NCI-H1105 treated with DMSO at 0.1 percent for 48 hours (cell line): ENCODE data around the gene DNM1.

Experiments used
- DNase-seq: peaks from one replicate; lab custom pipeline; 2025; lab: John Stamatoyannopoulos, UW

The DNM1 gene

DNA sequence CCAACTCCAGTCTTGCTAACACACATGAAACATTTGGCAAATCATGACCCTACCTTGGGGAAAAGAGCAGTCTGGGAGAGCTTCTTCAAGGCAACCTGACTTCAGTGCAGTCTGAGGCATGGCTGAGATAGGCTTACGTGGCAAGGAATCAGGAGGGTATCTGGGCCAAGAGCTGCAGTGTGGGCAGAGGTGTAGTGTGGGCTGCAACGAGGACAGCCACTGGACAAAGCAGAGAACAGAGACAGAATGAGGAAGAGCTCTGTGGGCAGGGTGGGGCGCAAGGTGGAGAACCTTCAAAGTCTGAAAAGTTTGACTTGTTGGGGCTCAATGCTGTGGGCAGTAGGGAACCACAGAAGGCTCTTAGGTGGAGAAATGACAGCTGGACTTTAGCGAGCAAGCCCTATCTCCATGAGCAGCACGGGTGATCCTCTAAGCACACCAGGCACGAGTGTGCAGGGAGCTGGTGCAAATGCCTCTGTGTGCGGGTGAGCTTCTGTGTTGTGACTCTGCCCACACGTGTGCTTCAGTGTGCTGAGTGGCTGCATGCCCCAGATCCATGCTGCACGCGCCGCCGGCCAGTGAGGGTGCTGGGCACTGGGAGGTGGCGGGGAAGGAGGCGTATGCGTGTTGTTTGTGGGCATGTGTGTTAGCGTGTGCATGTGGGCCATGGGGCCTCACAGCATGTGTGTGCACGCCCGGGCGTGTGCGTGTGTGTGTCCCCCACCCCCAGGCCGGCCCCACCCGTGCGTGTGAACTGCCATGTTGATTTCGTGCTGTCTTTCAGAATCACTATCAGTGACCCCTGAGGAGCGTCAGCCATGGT, 49.3 kb downstream of the DNM1 start:
- DNase-seq: no peak

DNA sequence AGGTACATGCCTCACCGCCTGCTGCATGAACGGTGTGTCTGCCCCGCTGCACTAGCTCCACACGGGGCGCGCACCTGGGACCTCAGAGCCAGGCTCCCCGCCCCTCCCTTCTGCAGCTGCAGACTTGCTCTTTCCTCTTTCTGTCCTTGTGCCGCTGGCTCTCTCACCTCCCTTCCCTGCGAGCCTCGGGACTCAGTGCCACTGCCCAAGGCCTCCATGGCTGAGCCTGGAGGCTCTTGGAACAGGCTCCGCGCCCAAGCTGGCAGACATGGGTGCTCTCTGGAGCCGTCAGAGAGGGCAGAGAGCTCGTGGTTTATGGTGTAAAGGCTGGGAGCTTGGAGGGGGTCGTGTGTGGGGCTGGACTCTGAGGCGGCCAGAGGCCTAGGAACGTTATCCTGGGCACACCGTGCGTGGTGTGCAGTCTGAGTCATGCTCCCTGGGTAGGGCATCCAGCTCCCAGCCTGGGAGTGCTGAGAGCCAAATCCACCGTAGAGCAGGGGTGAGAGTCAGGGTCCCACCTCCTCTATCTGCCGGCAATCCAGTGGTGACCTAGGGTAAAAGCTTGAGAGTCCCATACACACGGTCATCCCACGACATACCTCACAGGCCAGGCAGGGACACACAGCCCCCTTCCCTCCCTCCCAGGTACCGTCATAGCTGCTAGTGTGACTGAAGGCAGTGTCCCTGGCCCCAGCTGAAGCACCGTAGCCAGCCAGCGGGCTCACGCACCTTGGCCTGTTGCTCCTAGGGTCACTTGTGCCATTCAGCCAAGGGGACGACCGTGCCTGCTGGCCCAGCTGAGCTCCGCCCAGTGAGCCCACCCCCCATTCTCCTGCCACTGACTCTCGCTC, 50.2 kb downstream of the DNM1 start:
- no peak for DNase-seq

DNA sequence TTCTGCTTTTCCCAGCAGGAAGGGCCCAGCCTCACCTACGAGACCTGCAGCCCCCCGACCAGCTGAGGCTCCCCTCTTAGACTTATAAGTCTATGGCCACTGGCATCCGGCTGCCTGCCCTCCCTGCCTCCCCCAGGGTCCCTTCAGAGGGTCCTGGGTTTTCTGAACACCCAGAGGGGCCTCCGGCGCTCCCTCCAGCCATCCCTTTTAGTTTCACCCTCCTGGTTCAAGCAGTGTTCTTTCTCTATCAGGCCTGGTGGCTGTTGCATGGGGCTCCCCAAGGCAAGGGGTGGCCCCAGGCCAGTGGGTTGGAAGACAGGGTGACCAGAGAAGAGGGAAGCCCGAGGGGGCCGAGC, 50.8 kb downstream of the DNM1 start:
- DNase-seq: no peak

DNA sequence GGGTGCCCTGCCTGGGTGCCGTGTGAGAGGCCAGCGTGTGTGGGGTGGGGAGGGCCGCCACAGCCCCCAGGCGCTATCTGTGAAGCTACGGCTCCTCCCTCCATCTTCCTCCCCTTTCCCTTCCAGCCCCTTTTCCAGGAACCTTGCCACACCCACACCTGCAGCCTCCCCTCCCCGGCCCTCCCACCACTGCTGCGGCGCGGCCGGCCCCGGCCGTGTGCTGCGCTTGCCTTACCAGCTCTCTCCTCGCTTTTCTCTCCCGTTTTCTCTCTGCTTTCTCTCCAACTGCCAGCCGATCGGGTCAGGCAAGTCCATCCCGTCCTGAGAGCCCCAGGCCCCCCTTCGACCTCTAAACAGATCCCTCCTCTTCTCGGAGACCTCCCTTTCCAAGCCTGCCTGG, 51.2 kb downstream of the DNM1 start:
- DNase-seq: no peak

DNA sequence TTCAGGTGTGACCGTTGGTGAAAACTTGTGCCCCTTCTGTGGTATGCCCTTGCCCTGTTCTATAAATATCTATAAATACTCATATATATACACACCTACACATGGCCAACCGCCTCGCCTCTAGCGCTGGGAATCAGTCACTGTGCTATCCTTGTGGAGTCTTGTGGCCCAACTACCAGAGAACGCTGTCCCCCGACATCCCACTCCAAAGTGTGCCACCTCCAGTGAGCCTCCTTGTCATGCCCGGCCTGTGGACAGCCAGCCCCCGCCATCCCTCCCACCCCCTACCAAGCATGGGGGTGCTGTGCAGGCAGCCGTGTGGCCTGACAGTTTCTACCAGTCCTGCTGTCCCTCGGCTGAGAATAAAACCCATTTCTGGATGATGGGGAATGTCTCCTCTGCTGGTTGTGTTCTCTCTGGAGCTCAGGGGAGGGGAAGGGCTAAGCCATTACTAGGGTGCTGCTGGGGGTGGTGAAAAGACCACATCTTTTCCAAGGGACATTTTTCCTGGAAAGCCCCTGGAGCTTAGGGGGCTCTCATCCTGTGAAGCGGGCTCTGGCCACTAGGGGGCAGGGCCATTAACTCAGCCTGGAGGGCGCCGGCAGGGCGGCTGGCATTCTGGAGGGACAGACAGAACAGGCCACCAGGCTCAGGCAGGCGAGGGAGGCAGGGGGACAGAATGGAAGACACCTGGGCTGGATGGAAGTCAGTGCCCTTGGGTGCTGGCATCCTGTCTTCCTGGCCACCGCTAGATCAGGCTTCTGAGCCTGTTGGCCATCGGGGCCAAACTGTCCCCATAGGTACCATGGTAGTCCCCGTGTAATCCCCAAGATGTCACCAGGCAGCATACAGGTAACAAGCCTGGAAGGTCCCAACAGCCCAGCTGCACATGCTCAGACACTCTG, 51.9 kb downstream of the DNM1 start:
- DNase-seq: peak; percentile 49

DNA sequence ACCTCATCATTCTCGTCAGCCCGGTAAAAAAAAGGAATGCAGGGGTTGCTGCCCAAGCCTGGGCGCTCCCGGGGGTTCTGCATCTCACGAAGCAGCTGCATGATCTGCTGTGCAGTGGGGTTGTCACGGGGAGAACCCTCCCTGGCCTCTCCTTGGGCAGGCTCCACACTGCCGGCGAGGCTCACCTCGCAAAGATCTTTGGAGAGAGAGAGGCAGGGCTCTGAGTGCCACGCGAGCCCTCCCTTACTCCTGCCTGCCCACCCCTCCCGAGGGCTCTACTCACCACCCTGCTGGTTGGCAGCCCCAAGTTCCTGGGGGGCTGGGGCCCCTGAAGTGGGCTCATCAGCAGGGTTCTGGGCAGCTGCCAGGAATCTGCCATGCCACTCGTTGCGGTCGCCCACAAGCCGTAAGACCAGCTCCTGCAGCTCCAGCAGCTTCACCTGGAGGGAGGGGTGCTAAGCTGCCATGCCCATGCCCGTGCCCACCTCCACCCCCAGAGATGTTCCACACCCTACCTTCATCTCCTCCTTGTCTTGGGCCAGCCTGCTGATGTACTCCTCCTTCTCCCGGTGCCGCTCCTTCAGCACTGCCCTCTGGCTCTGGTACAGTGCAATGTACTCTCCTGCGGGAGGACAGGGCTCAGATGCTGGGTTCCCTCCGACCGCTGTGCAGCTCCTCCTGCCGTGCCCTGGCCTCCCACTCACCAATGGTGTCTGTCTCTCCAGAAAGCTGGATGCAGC, 54.1 kb downstream of the DNM1 start:
- DNase-seq: no peak

DNA sequence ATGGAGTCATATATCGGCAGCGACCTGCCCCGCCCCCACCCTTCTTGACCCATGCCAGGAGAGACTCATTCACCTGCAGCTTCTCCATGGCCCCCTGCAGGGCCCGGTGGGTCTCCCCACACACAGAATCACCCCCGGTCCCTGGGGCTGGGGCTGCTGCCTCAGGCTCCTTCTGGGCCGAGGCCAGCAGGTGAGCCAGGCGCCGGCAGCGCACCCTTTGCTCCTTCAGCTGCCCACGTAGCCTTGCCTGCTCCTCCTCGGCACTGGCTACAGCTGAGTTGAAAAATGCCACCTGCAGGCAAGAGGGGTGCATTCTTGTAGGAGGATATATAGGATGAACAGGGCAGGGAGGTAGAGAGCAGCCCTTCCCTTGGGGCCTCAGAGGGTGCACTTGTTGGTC, 54.7 kb downstream of the DNM1 start:
- no peak for DNase-seq

DNA sequence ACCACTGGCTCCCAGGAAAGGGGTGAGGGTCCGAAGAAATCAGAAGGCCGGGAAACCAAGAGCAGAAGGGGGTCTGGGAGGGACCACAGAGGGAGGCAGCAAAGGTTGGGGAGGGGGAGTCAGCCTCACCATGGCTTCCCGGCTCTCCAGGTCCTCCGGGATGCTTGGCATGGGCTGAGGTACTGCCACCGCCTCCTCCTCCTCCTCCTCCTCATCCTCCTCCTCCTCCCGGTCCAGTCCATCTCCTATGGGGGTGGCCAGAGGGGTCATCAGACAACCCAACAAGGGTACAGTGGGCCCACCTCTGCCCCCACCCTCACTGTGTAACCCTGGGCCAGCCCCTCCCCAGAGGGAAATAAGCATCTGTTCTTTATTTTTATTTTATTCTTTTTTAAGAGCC, 55.1 kb downstream of the DNM1 start:
- DNase-seq: no peak

DNA sequence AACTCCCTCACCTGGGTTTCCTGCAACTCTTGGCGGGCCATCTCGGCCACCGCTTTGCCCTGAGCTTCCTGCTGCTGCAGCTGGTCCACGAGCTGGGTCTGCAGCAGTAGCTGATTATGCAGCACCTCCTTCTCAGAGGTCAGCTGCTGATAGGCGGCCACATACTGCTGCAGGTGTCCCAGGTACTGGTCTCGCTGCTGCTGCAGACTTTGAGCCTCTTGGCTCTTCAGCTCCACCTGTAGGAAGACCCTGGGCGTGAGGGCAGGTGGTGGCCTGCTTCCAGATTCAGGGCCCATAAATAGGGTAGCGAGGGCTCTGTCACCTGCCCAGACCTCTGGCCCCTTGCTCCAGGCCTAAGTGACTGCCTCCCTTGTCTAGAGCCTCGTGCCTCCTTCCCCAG, 56.0 kb downstream of the DNM1 start:
- DNase-seq: no peak

DNA sequence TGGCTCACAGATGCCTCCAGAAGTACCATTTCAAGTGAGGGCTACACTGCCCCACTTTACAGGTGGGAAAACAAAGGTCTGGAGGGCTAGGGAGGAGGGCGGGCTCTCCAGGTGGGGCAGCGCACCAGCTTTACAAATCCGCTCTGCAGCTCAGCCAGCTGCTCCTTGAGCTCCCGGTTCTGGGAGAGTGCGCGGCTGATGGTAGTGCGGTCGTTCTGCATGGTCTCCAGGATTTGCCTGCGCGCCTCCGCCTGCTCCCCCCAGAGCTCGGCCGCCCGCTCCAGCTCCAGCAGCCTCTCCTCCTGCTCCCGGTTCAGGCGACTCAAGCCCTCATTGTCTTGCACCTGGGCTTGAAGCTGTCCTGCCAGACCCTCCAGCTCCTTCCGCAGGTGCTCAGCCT, 57.2 kb downstream of the DNM1 start:
- DNase-seq: no peak

DNA sequence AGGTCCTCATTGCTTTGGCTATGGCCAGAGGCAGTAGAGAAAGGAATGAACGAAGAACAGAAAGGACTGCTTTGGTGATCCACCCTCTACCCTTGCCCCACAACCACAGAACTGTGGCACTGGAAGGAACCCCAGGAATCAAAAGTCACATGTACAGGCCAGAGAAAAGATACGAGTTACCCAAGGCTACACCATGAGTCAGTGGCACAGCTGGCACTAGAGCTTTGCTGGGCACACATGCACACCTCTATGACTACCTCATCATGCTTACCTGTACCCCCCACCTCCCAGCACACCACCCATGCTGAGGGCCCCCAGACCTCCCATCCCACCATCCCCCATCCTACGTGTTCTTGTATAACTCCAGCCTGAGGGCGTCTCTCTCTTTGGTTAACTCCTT, 59.5 kb downstream of the DNM1 start:
- no peak for DNase-seq

DNA sequence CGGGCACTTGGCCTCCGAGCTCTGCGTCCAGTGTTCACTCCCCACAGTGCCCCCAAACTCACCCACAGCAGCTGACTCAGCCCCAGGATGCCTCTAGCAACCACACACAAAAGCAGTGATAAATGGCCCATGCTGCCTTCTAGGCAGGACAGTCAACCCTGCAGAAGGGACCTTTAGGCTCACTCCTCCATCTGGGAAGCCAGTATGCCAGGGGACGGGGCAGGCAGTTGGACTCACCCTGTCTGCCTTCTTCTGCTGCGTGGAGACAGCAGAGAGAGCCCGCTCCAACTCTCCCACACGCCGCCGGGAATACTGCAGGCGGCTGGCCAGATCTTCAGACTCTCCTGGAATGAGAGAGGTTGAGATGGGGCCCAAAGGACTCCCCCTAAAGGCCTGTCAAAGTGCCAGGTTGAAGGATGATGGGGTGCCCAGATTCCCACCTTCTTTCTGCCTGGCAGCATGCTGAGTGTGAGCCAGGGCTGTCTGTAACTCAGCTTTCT, 62.2 kb downstream of the DNM1 start:
- DNase-seq: no peak

DNA sequence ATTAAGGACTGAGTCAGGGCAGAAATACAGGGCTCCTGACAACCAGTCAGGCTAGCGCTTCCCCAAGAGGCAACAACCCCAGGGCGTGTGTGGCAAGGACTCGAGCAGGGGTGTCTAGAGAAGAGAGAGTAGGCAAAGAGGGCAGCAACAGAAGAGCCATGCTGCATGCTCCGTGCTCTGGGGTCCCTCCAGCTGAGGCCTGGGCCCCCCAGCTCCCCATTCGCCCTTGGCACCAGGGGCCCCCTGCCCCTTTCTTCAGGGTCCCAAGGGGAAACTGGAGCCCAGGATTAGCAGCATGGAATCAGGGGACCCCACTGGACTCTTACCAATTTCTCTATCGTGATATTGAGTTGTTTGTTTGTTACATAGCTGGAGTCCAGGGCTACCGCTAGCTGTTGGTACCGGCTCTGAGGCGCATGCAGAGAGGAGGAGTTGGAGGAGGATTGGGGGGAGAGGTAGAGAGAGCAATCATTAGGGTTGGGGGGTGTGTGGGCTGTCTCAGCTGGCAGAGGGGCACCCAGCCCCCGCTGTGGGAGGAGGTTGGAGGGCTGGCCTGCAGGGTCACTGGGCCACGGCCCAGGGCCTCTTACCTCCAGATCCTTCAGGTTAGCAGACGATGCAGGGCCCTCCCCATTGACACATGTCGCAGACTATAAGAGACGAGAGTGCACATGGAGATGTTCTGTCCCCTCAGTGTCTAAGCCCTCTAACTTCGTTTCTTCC, 63.9 kb downstream of the DNM1 start:
- DNase-seq: no peak

DNA sequence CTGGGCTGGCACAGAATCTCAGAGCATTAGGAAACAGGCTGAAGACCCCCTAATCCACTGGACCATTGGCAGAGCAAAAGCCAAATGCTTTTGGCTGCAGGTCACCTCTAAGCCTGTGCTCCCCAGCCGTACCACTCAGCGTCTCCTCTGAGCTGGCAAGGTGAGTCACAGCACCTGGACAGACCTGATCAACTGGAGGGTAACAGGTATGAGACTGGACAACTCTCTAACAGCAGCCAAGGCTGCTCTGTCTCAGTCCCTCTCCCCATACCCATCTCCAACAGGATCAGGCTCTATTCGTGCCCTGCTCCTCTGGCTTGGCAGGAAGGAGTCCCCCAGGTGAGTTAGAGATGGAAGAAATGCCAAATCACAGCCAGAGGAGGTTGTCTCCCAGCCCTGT, 67.9 kb downstream of the DNM1 start:
- no peak for DNase-seq

DNA sequence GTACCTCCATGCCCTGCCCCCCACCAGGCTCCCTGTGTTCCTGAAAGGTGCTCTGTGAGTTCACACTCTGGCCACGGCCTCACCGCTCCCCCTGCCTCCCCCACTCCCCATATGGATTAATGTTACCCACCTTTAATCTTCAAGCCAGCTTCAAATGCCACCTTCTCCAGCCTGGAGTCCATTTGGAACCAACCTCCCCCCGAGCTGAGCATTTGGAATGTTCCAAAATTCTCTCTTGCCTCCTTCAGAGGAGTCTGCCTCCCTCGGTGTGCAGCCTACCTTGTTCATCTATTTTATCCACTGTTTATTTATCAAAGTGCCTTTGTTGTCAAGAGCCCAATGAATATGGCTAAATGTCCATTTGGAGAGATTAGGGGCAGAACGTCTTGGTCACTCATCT, 68.3 kb downstream of the DNM1 start:
- no peak for DNase-seq

DNA sequence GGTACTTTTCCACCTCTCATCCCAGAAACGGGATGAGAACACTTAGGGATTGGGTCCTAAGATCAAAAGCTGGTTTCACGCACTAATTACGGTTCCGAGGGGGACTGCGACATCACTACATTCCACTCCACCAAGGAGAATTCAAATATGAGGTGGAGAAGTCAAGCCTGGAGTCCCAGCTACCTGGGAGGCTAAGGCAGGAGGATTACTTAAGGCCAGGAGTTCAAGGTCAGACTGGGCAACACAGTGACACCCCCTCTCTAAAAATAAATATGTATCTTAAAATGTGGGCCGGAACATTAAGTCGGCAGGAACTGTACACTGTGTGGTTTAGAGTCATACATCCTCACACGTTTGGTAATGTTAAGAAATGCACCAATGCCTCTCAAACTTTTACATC, 71.1 kb downstream of the DNM1 start:
- DNase-seq: no peak

DNA sequence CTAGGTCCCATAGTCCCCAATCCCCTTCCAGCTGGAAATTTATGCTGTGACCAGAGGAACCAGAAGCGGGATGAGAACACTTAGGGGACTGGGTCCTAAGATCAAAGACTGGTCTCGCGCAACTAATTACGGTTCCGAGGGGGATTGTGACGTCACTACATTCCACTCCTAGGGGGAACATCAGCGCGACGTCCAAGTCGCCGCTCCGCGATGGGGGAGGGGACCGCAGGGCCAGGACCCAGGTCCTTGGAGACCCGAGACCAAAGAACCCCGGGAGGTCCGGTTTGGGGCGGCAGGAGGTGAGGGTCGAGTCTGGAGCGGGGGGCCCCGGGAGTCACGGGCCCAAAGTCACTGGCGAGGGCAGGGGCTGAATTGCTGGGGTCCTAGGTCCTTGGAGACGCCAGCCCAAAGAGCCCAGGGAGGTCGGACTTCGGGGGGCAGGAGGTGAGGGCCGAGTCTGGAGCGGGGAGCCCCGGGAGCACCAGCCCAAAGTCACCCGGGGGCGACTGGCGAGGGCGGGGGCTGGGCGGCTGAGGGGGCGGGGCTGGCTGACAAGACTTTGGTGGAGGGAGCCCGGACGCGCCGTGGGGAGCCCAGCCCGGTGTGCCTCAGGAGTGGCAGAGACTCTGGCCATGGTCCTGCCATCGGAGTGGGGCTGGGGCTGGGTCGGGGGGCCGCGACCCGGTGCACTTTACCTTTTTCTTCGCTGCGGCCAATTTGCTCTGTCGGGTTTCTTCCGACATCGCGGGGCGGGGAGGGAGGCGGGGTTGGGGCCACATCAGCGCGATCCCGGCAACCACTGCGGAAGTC, 72.2 kb downstream of the DNM1 start, which contains the start of gene GOLGA2:
Gene GOLGA2 (minus strand): TSS at position 810 of the 810 bp plus-strand sequence. CDS start 31 bp downstream, at position 779.
- DNase-seq: no peak

DNA sequence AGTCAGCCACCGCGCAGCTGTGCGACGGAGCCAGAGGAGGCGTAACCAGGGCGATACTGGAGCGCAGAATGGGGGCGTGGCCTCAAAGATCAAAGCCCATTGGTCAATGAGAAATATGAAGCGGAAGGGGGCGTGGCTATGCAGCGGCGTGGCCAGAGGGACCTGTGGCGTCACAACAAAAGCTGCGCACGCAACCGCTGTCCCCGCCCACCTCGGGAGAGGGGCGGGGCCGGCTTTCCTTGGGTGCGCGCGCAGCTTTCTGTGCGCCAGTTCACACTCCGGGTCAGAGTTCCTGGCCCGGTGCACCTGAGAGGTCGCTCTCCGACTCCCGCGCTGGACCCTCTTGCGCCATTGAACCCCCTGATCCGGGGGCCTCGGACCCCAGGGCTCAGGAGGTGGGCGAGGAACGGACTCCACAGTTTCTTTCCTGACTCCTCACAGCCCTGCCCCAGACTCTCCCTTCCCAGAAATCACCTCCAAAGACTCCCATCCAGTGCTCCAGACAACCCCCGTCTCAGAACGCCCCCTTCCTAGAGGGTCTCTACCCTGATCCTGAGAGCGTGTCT, 72.9 kb downstream of the DNM1 start, which contains the start of gene SWI5:
Gene SWI5 (plus strand): TSS at position 269 of the 566 bp plus-strand sequence.
- DNase-seq: peak; percentile 98

DNA sequence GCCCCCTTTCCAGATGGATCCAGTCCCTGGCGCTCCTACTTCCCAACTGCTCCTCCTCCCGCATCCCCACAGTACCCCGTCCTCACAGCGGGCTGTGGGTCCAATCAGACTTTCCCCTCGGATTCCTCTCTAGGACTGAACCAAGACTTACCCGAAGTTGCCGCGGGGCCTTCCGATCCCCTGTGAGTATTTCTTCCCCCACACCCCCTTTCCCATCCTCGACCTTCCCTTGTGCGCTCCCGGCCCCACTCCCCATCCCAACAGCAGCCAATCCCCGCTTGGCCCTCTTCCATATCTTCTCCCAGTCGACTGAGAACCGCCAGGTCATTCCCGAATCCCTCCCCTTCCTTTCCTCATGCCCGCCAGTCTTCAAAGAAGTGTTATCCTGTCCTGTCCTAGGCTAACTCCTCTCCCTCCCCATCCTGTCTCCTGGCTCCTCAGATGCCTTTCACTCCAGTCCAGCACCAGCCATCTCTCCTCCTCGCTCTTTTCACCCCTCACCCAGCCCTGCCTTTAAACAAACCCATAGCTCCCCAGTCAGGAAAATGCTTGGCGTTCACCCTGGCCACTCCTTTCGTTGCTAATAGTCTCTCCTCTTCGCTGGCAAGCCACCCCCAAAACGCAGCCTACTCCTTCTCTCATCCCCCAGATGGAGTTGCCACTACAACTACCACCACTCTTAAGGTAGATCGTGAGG, 73.5 kb downstream of the DNM1 start:
- DNase-seq: peak; percentile 25
